GM18520 (cell line): ENCODE results near the gene ATG9B.
"Not testable (repeated sequence)": the region's sequence is repeated elsewhere in the genome, so short reads cannot be mapped to it uniquely, and the experiment has no call there.

Experiments used
- ATAC-seq: cut with Tn5 transposase; IDR thresholded peaks from one replicate; pipeline ENCODE4 v1.9.1; 2021; ENCODE audit not compliant: unreplicated experiment

ATG9B gene

DNA sequence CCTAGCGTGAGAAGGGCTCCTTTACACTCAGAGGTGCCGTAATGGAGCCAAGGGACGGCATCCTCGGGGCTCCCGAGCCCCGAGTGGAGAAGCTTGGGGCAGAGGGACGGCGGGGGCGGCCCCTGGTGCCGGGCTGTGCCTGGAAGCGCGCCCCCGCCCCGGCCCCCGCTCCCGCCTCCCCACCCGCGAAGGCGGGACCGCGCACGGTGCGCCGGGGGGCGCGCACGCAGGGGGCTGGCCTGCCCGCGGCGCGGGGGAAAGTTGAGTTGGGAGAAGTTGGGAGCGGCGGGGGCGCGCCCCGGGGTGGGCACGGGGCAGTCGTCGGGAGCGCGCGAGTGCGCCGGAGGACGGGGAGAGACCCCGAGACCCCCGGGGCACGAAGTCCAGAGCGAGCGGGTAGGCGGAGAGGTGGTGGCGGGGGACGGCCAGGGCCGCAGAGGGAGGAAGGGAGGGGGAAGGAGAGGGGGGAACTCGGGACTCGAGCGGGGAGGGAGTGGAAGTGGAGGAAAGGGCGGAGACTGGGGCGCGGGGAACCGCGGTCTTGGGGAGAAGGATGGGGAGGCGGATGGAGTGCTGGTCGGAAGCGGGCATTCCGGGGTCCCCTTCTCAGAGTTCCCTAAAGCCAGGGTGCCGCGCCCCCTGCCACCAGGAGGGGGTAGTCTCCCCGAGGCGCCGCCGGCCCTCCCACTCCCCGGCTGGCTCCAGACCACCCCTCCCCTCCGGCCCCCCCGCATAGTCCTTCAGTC lies 35.2 kb upstream of the ATG9B start, which contains the start of gene SLC4A2:
SLC4A2 (plus strand) TSS at position 223 of the 746 bp plus-strand sequence. CDS start 2,399 bp downstream, outside the sequence.
- no peak for ATAC-seq

DNA sequence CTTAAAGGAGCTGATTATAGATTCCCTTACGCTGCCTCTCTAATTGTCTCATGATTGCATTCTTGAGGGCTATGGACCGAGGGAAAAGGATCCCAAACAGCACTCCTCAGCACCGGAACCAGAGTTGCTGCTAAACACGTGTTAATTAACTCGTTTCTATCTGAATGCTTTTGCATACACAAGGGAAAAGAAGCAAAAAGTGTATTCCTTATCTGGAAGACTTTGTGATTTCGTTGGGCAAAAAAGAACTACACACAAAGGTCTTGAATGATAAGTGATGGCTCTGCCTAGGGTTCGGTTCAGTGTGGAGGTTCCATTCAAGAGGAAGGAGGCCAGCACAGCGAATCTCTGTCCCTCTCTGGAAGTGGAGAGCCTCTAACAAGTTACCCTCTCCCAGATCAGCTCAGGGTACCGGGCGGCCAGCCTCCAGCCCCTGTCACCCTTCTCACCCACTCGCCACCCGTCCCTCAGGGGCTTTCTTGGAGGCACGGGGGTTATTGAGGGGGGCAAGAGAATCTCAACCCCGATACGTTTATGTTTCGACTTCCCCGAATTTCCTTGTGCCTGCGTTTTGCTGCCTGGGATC lies 34.6 kb upstream of the ATG9B start:
- ATAC-seq, result no peak

DNA sequence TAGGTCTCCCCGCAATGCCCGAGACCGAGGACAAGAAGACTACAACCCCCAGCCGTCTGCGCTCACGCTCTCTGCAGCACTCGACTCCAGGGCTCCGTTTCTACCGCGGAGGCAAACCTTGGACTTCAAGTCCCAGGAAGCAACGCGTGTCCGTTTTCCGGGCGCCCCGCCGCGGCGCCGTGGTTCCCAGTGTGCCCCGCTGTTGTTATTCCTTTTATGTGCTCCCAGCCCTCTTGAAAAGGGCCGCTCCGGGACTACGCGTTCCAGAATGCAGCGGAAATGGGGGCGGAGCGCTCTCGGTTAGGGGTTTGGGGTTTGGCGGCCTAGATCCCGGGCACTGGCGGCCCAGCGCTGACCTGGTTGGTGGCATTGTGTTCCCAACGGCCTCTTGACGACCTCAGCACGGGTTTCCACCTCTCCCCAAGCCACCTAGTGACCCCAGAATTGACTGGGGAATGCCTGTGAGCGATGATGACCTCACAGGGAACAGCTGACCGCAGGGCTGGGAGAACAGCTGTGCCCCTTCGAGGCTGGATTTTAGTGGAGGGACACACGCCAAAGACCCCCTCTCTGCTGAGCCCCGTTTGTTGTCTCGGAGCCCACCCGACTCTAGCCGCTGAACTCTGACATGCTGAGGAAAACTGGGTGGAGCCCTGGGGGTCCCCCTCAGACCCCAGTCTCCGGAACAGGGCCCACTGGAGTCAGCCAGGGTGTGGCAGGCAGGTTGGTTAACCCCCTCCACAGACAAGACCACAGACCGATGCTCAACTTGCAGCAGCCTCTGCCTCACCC lies 33.9 kb upstream of the ATG9B start:
- peak; percentile 87 for ATAC-seq

DNA sequence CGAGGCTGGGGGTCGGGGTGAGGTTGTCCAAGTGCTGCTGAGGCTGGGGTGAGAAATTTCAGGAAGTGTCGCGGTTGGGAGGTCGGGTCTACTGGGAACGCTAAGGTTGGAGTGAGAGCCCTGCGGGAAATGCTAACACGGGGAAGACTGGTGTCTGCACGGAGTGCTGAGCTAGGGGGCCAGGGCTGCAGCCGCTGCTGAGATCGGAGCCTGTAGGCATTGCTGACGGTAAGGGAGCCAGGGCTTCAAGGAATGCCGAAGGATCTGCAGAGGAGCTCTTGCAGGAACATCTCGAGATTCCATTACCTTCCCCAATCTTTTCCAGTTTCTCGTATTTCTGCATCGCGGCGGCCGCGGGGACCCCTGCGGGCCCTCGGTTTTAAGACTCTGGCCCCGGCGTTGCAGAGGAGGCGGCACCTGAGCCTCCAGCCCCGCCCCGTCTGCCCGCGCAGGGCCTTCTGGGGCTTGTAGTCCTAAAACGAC lies 33.3 kb upstream of the ATG9B start, which contains the start of gene CDK5:
CDK5 (minus strand) TSS at position 392 of the 483 bp plus-strand sequence; CDS start at position 343, 49 bp downstream.
- no peak for ATAC-seq

DNA sequence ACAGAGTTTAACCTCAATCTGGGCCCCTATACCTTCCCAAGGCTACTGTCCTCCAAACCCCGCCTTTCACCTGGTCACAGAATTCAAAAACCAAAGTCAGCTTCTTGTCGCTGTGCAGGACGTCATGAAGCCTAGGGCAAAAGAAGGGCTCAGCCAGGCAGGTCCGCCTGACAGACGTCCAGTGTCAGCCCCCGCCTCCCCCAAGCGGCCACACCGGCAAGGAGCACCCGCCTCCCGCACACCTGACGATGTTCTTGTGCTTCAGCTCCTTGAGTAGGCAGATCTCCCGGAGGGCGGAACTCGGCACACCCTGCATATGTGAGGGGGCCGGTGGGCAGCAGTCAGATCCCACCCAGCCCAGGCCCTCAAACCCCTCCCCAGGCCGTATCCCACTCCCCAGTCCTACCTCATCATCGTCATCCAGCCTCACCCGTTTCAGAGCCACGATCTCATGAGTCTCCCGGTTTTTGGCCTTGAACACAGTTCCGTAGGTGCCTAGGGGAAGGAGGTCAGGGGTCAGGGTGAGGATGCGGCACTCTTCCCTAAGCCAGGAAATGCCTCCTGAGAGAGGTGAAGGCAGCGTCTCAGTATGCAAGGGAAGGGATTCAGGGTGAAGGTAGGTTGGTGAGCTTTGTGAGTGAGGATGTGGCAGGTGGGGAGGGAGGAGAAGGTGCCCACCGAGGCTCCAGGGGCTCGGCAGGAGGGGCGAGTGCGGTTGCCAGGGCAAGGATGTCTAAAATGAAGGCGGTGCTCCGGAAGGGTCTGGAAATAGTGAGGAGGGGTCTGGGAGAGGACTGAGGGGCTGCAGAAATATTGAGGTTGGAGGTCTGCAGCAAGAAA lies 32.6 kb upstream of the ATG9B start:
- no peak for ATAC-seq

DNA sequence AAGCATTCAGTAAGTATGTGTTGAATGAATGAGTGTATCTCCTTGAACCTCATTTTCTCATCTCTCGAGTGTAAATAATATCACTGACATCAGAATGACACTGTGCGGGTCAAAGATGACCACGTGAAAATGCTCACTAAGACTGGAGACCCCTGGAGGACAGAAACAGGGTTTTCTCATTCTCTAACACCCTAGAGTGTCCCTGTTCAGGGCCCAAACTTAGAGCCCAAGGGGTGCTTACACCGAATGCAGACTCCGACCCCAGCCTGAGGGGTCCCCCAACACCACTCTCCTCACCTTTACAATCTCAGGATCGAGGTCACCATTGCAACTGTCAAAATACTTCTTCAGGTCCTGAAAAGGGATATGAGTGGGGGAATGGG lies 32.0 kb upstream of the ATG9B start:
- no peak for ATAC-seq

DNA sequence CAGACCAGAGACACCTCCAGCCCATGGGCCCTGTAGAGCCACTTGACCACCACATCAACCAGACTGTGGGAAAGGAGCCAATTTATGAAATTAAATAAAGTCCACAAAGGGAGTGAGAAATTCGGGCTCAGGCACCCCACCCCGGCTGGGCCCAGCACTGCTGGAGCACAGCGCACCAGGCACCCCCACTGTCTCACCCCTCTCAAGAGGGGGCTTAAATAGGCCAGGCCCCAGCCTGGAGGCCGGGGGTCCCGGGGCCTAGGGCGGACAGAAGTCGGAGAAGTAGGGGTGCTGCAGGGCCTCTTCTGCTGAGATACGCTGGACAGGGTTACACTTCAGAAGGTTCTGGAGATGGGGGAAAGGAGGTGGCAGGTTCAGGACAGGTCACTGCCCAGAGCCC lies 29.5 kb upstream of the ATG9B start:
- ATAC-seq, result no peak

DNA sequence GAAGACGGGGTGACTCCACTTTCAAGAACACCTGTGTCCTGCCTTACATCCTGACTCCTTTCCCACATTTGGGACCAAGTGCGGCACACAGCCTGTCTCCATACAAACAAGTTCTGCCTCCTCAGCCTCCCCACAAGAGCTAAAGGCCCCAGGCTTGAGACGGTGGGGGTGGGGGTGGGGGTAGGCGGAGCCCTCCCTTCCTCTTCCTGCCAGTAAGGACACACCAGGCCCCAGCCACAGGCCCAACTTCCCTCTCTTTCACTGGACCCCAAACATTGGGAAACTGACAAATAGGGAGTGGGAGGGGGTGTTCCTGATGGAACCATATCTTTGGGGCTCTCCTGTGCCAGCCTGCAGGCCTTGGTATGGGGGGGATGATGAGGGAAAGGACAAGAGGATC lies 28.8 kb upstream of the ATG9B start:
- ATAC-seq, result no peak

DNA sequence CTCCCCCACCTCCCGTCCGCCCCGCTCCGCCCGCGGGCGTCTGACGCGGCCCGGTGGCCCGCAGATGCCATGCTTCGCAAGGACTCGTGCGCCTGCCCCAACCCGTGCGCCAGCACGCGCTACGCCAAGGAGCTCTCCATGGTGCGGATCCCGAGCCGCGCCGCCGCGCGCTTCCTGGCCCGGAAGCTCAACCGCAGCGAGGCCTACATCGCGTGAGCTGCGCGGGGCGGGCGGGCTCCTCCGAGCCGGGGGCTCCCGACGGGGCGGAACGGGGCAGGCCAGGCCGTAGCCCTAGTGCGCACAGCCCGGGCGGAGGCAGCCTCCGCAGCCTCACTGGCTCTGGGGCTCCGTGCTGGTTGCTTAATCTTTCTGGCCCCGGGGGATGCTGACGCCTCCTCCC lies 26.8 kb upstream of the ATG9B start:
- no peak for ATAC-seq

DNA sequence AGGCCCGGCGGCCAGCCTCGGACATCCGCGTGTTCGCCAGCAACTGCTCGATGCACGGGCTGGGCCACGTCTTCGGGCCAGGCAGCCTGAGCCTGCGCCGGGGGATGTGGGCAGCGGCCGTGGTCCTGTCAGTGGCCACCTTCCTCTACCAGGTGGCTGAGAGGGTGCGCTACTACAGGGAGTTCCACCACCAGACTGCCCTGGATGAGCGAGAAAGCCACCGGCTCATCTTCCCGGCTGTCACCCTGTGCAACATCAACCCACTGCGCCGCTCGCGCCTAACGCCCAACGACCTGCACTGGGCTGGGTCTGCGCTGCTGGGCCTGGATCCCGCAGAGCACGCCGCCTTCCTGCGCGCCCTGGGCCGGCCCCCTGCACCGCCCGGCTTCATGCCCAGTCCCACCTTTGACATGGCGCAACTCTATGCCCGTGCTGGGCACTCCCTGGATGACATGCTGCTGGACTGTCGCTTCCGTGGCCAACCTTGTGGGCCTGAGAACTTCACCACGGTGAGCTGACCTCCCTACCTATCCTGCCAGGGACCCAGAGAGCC lies 24.7 kb upstream of the ATG9B start:
- ATAC-seq, result no peak

DNA sequence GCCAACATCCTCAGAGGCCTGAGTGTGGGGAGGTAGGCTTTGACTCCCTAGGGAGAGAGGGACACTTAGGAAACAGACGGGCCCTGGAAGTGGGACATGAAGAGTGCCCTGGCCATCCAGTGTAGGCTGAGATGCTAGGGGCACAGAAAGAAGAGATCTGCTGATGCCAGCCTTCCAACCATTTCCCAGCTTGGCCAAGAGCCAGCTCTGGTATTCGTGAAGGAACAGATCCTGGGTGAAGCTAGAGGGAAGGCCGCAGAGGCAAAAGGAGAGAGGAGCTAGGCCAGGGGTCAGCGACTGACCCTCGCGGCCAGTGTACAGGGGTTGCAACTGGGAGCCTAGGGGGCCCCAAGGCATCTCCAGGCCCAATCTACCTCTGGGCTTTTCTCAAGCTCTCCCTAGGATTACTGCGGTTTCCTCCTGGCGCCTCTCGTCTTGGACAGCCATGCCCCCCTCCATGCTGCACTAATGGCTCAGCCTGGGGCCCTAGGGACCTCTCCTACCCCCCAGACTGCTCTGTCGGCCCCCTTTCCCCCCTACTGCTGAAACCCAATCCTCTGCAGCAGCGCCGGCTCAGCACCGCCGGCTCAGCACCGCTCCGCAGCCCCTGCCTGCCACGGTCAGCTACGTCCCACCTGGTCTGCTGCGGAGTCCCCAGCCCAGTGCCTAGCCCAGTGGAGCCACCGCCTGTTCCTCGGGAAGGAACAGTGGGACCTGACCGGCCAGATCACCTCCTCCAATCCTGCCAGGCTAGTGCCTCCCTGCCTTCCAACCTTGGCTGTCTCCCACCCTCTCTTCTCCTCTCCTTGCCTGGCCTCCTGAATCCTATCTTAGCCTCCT lies 23.9 kb upstream of the ATG9B start, which contains the start of gene ASIC3:
ASIC3 (plus strand) TSS at position 556 of the 840 bp plus-strand sequence. CDS start 355 bp downstream, outside the sequence.
- no peak for ATAC-seq

DNA sequence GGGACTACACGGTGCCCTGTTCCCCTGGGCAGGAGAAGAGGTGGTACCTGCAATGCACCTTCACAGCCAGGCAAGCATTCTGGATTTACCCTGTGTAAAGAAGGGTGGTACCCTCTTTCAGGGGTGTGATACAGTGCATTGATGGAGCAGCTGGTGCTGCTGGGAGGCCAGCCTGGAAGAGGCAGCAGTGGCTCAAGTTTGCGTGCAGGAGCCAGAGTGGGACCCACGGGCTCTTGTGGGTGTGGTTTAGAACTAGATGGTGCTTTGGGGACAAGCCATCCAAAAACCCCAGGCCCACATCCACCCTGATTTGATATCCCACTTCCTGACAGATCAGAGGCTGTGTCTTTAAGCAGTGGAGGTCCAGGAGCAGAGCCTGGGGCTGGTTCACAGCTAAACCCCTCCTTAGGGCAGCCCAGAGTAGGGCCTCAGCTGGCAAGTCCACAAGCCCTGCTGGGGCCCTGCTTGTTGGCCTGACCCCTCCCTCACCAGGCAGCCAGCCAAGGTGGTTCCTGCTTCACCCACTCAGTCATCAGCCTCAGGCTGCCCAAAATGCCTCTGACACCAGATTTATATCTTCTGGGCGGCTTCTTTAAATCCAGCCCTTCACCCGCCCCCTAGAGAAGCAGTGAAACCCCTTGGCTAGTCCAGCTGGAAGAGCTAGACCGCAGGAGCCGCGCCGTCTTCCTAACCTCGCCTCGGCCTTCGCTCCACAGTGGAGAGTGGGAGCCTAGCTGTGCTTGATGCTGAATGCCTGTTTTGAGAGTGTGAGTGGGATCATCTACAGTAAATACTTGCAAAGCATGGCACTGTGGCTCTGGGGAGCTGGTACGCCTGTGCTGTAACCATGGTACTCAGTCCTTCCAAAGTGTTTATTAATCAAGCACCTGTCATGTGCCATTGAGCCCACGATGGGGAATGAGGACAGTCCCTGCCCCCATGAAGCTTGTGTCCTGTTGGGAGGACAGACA lies 22.6 kb upstream of the ATG9B start:
- no peak for ATAC-seq

DNA sequence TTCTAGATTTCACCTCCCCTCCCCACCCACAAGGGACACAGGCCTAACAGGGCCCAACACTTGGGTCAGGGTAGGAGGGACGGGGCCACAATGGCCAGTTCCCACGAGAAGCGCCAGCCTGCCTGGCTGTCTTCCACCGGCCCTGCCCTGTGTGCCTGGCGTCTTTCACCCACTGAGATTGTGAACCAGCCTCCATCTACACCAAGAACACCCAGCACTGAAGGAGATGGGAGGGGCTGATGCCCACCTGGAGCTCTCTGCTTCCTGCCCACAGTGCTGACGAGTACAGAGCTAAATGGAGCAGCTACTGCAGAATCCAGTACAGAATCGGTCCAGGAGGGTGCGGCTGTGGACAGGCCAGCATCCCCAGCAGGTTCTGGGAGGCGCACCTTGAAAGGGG lies 21.7 kb upstream of the ATG9B start:
- ATAC-seq, result no peak

DNA sequence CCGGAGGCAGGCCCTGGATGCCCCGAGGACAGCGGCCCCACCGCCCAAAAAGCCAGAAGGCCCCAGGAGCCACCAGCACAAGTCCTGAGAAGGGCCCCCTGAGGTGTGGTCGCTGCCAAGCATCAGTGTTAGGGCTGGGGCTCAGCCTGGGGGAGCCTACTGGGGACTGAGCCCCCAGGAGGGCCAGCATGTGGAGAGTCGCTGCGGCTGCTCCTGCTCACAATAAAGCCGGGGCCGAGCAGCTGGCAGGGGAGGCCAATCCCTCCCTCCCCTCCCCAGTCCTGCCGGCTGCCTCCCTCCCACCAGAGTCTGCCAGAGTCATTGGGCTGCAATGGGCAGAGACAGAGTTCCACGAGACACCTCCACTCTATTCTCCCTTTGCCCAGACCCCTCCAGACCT lies 21.0 kb upstream of the ATG9B start:
- ATAC-seq, result no peak

DNA sequence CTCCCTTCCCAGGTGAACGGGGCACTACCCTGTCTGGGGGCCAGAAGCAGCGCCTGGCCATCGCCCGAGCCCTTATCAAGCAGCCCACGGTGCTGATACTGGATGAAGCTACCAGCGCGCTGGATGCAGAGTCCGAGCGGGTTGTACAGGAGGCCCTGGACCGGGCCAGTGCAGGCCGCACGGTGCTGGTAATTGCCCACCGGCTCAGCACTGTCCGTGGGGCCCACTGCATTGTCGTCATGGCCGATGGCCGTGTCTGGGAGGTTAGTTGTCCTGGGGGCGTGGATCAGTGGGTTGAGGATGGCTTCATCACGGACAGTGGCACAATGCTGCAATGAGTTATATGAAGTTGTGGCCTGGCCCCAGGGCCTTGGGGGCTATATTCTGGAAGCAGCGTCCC lies 19.7 kb upstream of the ATG9B start:
- ATAC-seq, result no peak

DNA sequence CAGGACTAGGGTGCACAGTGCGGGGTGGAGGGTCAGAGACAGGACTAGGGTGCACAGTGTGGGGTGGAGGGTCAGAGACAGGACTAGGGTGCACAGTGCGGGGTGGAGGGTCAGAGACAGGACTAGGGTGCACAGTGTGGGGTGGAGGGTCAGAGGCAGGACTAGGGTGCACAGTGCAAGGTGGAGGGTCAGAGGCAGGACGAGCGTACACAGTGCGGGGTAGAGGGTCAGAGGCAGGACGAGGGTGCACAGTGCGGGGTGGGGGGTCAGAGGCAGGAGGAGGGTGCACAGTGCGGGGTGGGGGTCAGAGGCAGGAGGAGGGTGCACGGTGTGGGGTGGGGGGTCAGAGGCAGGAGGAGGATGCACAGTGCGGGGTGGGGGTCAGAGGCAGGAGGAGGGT lies 19.2 kb upstream of the ATG9B start:
- ATAC-seq, result not testable (repeated sequence)

DNA sequence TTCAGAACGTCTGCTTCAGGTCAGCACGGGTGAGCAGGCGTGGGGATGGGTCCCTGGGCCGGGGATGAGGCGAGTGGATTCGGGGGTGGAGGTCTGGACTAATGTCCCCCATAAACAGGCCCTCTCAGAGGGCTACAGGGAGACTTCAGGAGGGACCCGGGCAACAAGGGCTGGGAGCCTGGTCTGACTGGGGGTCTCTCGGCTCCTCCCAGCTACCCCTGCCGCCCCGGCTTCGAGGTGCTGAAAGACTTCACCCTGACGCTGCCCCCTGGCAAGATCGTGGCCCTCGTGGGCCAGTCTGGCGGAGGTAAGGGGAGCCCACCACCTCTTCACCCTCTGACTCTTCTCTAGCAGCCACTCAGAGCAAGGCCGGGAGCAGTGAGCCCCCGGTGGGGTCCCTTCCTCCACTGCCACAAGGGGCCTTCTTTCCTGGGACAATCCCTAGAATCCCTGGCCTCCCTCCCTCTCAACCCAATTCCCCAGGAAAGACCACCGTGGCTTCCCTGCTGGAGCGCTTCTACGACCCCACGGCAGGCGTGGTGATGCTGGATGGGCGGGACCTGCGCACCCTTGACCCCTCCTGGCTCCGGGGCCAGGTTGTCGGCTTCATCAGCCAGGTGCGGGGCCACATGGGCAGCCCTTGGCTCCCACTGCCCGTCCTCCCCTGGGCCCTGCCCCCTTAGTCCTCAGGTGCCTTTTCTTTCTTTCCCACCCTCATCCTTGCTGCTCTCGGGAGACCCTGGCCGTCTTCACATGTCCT lies 16.5 kb upstream of the ATG9B start:
- ATAC-seq, result no peak
